ENCODE results near the gene SLAMF1. TPM values are rescaled to one million over a fixed set of nuclear protein-coding genes. Genes with fewer than 3 reads are reported as not detected.

Gene SLAMF1
- total and polyA plus RNA-seq, 2 experiments from 2014 or later: not detected

- no peaks in the 10 kb centered on the region for H3K36me3 Mint-ChIP-seq (ENCODE audit: low read depth)
- ATAC-seq (no peak), DNase-seq (ENCODE audit: low spot score) (no peak)
- Histone ChIP-seq H4K20me1 (replicated peaks; ENCODE audit: insufficient read depth) (no peaks in the 10 kb centered on the region), H3K36me3 (ENCODE audit: insufficient read depth) (peaks cover 3% of the 10 kb centered on the region; the same call in 1 of the 2 replicates), H3K27ac (ENCODE audit: low read depth) (no peak overlapping the region), H3K9me2 (ENCODE audit: insufficient read depth) (peaks cover 6% of the 10 kb centered on the region; the same call in 1 of the 2 replicates), H2AFZ (no peak overlapping the region), H3K4me2 (no peak overlapping the region), H3K27me3 (ENCODE audit: insufficient read depth) (no peaks in the 10 kb centered on the region), H3K4me1 (ENCODE audit: insufficient read depth) (no peaks in the 10 kb centered on the region), H3K4me3 (no peak overlapping the region), H3F3A (replicated peaks; ENCODE audit: low read depth) (no peaks in the 10 kb centered on the region), H3K79me2 (replicated peaks; ENCODE audit: insufficient read depth) (no peaks in the 10 kb centered on the region)
- no peaks in the 10 kb centered on the region for H3K27me3 Mint-ChIP-seq (ENCODE audit: insufficient read depth, low read depth, poor library complexity)
- peaks cover 16% of the 10 kb centered on the region for H3K9me3 Mint-ChIP-seq
- no peak for TF ChIP-seq ZNF331 (CRISPR knock-in tag; IDR thresholded peaks at IDR 0.05; ENCODE audit: low read depth)
- no peak for TF ChIP-seq POLR2AphosphoS5 (IDR thresholded peaks at IDR 0.05; ENCODE audit: low read depth)
- no peak overlapping the region for H3K27ac Mint-ChIP-seq
- H3K4me1 Mint-ChIP-seq: no peaks in the 10 kb centered on the region
- no peak overlapping the region for H3K4me3 Mint-ChIP-seq
Measured at GRCh38 chr1:160558660-160559380, 88.0 kb downstream of the SLAMF1 start.

Other genes with a start within 250 kb of the SLAMF1 start
- gene VANGL2, start 246.5 kb downstream of the SLAMF1 start, total RNA-seq (2014; rRNA removed; shearing (Covaris generic)): 42.8 and 51.3 TPM in 2 replicates
- gene VANGL2, start 246.5 kb downstream of the SLAMF1 start, polyA plus RNA-seq (2016; fragmentation: Nextera tagmentation; extraction: Ambion mirVana): 16.8 and 17.7 TPM in 2 replicates
- not detected in 2 replicates for gene SLAMF6, start 123.8 kb downstream of the SLAMF1 start, total RNA-seq (2014; rRNA removed; shearing (Covaris generic))
- gene SLAMF6, start 123.8 kb downstream of the SLAMF1 start, polyA plus RNA-seq (2016; fragmentation: Nextera tagmentation; extraction: Ambion mirVana): not detected in 2 replicates
- gene CD84, start 67.5 kb downstream of the SLAMF1 start, total RNA-seq (2014; rRNA removed; shearing (Covaris generic)): under 0.01 TPM in 1 of 2 replicates, not detected in the other
- gene CD84, start 67.5 kb downstream of the SLAMF1 start, polyA plus RNA-seq (2016; fragmentation: Nextera tagmentation; extraction: Ambion mirVana): not detected in 2 replicates
- 0.45 TPM in 1 of 2 replicates, not detected in the other for gene CD48, start 64.8 kb upstream of the SLAMF1 start, total RNA-seq (2014; rRNA removed; shearing (Covaris generic))
- gene CD48, start 64.8 kb upstream of the SLAMF1 start, polyA plus RNA-seq (2016; fragmentation: Nextera tagmentation; extraction: Ambion mirVana): 0.34 and 0.43 TPM in 2 replicates
- not detected in 2 replicates for gene SLAMF7, start 92.2 kb upstream of the SLAMF1 start, total RNA-seq (2014; rRNA removed; shearing (Covaris generic))
- gene SLAMF7, start 92.2 kb upstream of the SLAMF1 start, polyA plus RNA-seq (2016; fragmentation: Nextera tagmentation; extraction: Ambion mirVana): 0.11 and 0.14 TPM in 2 replicates
- not detected in 2 replicates for gene LY9, start 149.1 kb upstream of the SLAMF1 start, total RNA-seq (2014; rRNA removed; shearing (Covaris generic))
- gene LY9, start 149.1 kb upstream of the SLAMF1 start, polyA plus RNA-seq (2016; fragmentation: Nextera tagmentation; extraction: Ambion mirVana): not detected in 2 replicates
- not detected in 2 replicates for gene CD244, start 215.8 kb upstream of the SLAMF1 start, total RNA-seq (2014; rRNA removed; shearing (Covaris generic))
- not detected in 2 replicates for gene CD244, start 215.8 kb upstream of the SLAMF1 start, polyA plus RNA-seq (2016; fragmentation: Nextera tagmentation; extraction: Ambion mirVana)
- gene ITLN1, start 238.1 kb upstream of the SLAMF1 start, total RNA-seq (2014; rRNA removed; shearing (Covaris generic)): not detected in 2 replicates
- not detected in 2 replicates for gene ITLN1, start 238.1 kb upstream of the SLAMF1 start, polyA plus RNA-seq (2016; fragmentation: Nextera tagmentation; extraction: Ambion mirVana)

All from GM23338 (cell line).